Esophagus squamous epithelium (tissue), 4 donors: ENCODE results near the gene FOXL2NB.

Source experiments
- POLR2A ChIP-seq, 4 donors: fragments of 450-650 bp; IDR thresholded peaks; one replicate each; pipeline ENCODE4 v1.6.1; 2017; ENCODE audit warnings: antibody characterized with exemption in 4 of 4, mild to moderate bottlenecking in 4 of 4, moderate library complexity in 3 of 4
- TF ChIP-seq, protein P1 (sequence below), 6 experiments: fragments of 450-650 bp in 4 of 6; fragments of 200-600 bp in 2 of 6; sonication (generic) in 2 of 6; IDR thresholded peaks; one replicate each; pipeline ENCODE4 v1.5.1; 2016 to 2019; ENCODE audit warnings: antibody characterized with exemption in 6 of 6, mild to moderate bottlenecking in 4 of 6, moderate library complexity in 4 of 6

DNA sequence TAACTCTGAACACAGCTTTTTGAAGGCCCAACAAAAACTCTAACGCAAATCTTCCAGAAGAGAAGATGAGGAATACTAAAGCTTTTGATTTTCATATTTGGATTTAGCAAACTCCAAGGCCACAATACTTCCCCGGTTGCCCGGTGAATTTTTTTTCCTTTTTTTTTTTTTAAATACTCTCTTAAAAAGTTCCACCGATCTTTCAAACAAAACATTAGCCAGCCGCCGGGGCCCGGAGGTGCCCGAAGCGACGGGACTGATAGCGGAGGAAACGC lies 2.4 kb upstream of the FOXL2NB start:
- TF ChIP-seq, protein P1, sequence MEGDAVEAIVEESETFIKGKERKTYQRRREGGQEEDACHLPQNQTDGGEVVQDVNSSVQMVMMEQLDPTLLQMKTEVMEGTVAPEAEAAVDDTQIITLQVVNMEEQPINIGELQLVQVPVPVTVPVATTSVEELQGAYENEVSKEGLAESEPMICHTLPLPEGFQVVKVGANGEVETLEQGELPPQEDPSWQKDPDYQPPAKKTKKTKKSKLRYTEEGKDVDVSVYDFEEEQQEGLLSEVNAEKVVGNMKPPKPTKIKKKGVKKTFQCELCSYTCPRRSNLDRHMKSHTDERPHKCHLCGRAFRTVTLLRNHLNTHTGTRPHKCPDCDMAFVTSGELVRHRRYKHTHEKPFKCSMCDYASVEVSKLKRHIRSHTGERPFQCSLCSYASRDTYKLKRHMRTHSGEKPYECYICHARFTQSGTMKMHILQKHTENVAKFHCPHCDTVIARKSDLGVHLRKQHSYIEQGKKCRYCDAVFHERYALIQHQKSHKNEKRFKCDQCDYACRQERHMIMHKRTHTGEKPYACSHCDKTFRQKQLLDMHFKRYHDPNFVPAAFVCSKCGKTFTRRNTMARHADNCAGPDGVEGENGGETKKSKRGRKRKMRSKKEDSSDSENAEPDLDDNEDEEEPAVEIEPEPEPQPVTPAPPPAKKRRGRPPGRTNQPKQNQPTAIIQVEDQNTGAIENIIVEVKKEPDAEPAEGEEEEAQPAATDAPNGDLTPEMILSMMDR (IDR thresholded peaks at IDR 0.05), result no peak
- TF ChIP-seq POLR2A (IDR thresholded peaks at IDR 0.05), result no peak
